D341Med (cell line): ENCODE results near the gene SHOX.

Source experiments
- DNase-seq: peaks from one replicate; pipeline ENCODE4 v3.0.0; 2012; ENCODE audit warnings: low spot score

Gene SHOX

GRCh38 chrX:666762-667720 lies 36.5 kb downstream of the SHOX start:
- no peak for DNase-seq

- DNase-seq = no peak
Measured at GRCh38 chrX:670645-671044, 40.1 kb downstream of the SHOX start.

GRCh38 chrX:672931-673330 lies 42.3 kb downstream of the SHOX start:
- DNase-seq = no peak

GRCh38 chrX:675279-675954 lies 44.8 kb downstream of the SHOX start:
- no peak for DNase-seq

DNA sequence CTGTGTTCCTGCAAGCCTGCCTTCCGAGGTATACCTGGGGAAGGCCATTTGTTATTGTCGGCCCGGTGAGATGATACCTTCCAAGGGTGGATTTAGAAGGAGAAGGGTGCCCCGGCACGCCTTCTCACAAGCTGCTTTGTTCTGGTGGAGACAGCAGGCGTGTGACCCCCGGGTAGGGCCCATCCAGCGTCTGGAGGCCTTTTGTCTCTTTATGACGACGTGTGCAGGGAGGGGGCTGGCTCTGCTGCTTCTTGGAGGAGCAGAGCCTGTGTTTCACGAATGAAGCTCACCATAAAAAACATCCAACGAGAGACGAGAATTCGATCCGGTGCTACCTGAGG lies 45.3 kb downstream of the SHOX start:
- no peak for DNase-seq

DNA sequence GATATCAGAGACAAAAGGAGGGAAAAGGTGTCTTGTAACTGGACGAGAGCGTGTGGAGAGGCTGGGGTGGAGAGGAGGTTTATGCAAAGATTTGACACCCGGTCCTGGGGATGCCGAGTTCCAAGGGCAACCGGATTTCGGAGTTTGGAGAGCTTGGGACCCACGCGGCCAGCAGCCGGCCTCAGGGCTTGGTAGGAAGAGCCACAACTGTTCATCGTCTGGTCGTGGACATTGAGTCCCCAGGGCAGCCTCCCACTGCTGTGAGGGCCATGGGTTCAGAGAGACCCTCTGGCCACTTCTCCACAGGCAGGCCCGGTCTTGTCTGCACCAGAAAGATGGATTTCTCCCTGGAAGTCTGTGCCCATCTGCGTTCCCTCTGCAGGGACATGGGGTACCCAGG lies 46.8 kb downstream of the SHOX start:
- DNase-seq = no peak

DNA sequence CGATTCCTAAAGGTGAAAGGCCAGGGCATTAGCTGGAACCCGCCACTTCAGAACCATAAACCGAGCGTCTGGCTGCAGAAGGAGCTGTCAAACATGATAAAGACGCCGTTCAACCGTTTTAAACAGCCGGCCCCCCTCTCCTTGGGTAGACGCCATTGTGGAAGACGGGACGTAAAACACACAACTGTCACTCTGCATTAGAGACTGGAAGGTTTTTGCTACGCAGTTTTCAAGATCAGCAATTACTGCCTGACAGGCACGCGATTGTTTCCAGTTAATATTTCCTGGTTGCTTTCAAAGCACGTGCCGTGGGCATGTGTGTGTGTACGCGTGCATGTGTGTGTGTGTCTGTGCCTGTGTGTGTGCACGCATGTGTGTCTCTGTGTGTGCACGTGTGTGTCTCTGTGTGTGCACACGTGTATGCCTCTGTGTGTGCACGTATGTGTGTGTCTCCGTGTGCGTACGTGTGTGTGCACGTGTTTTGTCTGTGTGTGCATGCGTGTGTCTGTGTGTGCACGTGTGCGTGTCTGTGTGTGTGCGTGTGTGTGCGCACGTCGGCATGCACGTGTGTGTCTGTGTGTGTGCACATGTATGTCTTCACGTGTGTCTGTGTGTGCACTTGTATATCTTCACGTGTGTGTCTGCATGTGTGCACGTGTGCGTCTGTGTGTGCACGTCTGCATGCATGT lies 48.8 kb downstream of the SHOX start:
- DNase-seq = no peak

DNA sequence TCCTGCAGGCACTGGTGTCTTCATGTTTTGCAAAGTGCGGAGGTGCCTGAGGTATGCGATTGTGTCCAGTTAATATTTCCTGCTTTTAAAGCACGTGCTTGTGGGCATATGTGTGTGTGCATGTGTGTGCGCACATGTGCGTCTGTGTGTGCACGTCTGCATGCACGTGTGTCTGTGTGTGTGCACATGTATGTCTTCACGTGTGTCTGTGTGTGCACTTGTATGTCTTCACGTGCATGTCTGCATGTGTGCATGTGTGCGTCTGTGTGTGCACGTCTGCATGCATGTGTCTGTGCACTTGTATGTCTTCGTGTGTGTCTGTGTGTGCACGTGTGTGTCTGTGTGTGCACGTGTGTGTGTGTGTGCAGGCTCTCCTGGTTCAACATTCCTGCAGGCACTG lies 49.5 kb downstream of the SHOX start:
- no peak for DNase-seq

DNA sequence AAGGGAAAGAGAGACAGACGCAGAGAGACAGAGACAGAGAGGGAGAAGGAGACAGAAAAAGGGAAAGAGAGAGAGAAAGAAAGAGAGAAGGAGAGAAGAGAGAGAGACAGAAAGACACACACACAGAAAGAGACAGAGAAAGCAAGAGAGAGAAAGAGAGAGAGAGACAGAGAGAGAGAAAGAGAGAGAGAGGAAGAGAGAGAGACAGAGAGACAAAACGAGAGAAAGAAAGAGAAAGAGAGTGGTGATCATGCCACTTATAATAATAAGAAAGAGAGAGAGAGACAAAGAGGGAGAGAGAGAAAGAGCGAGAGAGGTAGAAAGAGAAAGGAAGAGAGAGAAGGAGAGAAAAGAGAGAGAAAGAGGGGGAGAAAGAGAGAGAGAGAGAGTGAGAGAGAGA lies 51.4 kb downstream of the SHOX start:
- DNase-seq = no peak

- no peak for DNase-seq
Measured at GRCh38 chrX:682892-683291, 52.3 kb downstream of the SHOX start.

- DNase-seq = no peak
Measured at GRCh38 chrX:683576-683975, 53.0 kb downstream of the SHOX start.

GRCh38 chrX:685120-686032 lies 54.8 kb downstream of the SHOX start:
- no peak for DNase-seq

DNA sequence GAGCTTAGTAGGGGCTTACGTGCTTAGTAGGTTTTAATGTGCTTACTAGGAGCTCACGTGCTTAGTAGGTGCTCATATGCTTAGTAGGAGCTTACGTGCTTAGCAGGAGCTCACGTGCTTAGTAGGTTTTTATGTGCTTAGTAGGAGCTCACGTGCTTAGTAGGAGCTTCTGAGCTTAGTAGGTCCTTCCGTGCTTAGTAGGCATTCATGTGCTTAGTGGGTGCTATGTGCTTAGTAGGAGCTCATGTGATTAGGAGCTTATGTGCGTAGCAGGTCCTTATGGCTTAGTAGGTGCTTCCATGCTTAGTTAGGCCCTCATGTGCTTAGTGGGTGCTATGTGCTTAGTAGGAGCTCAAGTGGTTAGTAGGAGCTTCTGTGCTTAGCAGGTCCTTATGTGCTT lies 59.4 kb downstream of the SHOX start:
- DNase-seq = no peak

DNA sequence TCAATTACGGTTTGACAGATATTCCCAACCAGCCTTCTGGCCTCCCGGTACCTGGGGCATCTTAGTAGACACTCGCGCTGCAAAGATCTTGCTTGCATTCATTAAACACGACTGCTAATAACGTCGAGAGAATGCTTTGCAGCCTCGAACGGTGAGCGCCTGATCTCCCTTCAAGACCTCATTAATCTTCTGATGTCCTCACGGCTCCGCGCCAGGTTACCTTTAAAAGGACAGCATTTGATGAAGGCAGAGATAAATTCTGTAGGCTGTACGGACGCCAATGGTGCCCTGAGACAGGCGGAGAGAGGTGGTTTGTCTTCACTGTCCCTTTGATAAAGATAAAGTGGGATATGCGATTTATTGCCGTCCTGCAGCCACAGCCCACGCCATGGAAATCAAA lies 64.2 kb downstream of the SHOX start:
- DNase-seq = no peak

GRCh38 chrX:698206-698605 lies 67.6 kb downstream of the SHOX start:
- DNase-seq = no peak

DNA sequence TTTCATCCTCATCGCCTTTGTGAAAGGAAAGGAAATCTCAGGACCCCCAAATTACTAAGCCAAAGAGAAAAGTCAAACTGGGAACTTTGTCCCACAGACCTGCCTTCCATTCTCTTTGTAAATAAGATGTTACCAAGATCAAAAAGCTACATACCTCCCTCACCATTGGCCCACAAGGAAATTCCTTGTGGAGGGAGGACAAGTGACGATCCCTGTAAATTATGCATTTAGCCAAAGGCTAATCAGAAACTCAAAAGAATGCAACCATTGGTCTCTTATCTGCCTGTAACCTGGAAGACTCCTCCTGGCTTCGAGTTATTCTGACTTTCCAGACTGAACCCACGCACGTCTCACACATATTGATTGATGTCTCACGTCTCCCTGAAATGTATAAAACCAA lies 70.3 kb downstream of the SHOX start:
- DNase-seq = no peak

- DNase-seq = no peak
Measured at GRCh38 chrX:701673-702072, 71.1 kb downstream of the SHOX start.

GRCh38 chrX:703466-703865 lies 72.9 kb downstream of the SHOX start:
- no peak for DNase-seq

DNA sequence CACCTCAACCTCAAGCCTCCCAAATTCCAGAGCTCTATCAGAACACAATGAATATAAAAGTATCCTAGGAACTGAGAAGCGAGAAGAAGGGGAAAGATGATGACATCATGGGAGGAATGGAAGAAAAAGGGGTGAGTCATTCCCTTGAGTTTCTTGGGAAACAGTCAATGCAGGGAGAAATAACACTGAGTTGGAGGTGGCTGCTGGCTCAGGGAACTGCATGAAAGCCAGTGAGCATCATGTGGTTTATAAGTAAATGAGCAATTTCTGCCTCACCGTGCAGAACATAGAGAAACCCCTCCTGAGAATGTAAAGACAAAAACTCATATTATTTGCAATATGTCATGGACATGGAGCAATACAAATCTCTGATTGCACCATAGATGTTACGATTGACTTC lies 73.3 kb downstream of the SHOX start:
- DNase-seq = no peak
